Bone marrow (tissue), 2 donors: ENCODE measurements around the gene SCN4A.

Experiments
- DNase-seq, 2 donors: peaks; one replicate each; lab custom pipeline; 2025; lab: John Stamatoyannopoulos, UW

SCN4A gene

GRCh38 chr17:64001763-64002529, 29.2 kb upstream of the SCN4A start:
- no peak for DNase-seq

GRCh38 chr17:64001091-64001579, 28.4 kb upstream of the SCN4A start:
- no peak for DNase-seq

GRCh38 chr17:63999680-64000531, 27.2 kb upstream of the SCN4A start:
- no peak for DNase-seq

GRCh38 chr17:63998721-63999679, 26.3 kb upstream of the SCN4A start:
- DNase-seq = no peak

GRCh38 chr17:63998050-63998720, 25.5 kb upstream of the SCN4A start, which contains the start of gene PRR29:
PRR29 (plus strand) TSS chr17:63998351; CDS start chr17:63998365, 14 bp downstream.
- peak; percentile 24 to 38 for DNase-seq

- DNase-seq = no peak
Observed at GRCh38 chr17:63997341-63998048, 24.8 kb upstream of the SCN4A start.

GRCh38 chr17:63996430-63997182, 23.9 kb upstream of the SCN4A start:
- DNase-seq = no peak

- DNase-seq = no peak
Observed at GRCh38 chr17:63995626-63996025, 22.9 kb upstream of the SCN4A start.

- no peak for DNase-seq
Observed at GRCh38 chr17:63993368-63993985, 20.8 kb upstream of the SCN4A start.

- DNase-seq = no peak
Observed at GRCh38 chr17:63991611-63992010, 18.9 kb upstream of the SCN4A start.

GRCh38 chr17:63989622-63990345, 17.1 kb upstream of the SCN4A start:
- DNase-seq = no peak

- DNase-seq = no peak
Observed at GRCh38 chr17:63988741-63989621, 16.3 kb upstream of the SCN4A start.

- DNase-seq = no peak
Observed at GRCh38 chr17:63988127-63988478, 15.4 kb upstream of the SCN4A start.

GRCh38 chr17:63987221-63988126, 14.8 kb upstream of the SCN4A start:
- DNase-seq = no peak

- DNase-seq = peak in 1 of 2 donors; percentile 46
Observed at GRCh38 chr17:63986821-63987220, 14.1 kb upstream of the SCN4A start.

GRCh38 chr17:63985387-63986140, 12.8 kb upstream of the SCN4A start:
- DNase-seq = no peak
